Adipocyte (in vitro differentiated cells): ENCODE data around the gene ATG3.

ENCODE experiments used
- DNase-seq: peaks from one replicate; pipeline ENCODE4 v3.0.0-alpha.2; 2015; ENCODE audit warnings: low read depth
- H3K27me3 ChIP-seq: replicated peaks from 2 replicates; pipeline ENCODE4 v1.7.0; 2013; ENCODE audit warnings: mild to moderate bottlenecking, low read length, moderate library complexity; ENCODE audit not compliant: control insufficient read depth, insufficient read depth
- H3K36me3 ChIP-seq: 2 replicates; pipeline ENCODE4 v1.7.0; 2013; ENCODE audit warnings: low read length, mild to moderate bottlenecking, moderate library complexity; ENCODE audit not compliant: control insufficient read depth, insufficient read depth, severe bottlenecking
- H3K4me1 ChIP-seq: 2 replicates; pipeline ENCODE4 v1.7.0; 2013; ENCODE audit warnings: mild to moderate bottlenecking, low read length, moderate library complexity; ENCODE audit not compliant: control insufficient read depth, insufficient read depth
- H3K4me3 ChIP-seq: 2 replicates; pipeline ENCODE4 v1.7.0; 2013; ENCODE audit warnings: mild to moderate bottlenecking, low read length, moderate library complexity
- H3K9ac ChIP-seq: 2 replicates; pipeline ENCODE4 v1.7.0; 2013; ENCODE audit warnings: mild to moderate bottlenecking, low read length, moderate library complexity
- H3K9me3 ChIP-seq: 2 replicates; pipeline ENCODE4 v1.7.0; 2013; ENCODE audit warnings: mild to moderate bottlenecking, low read length, moderate library complexity; ENCODE audit not compliant: control insufficient read depth

The ATG3 gene

DNA sequence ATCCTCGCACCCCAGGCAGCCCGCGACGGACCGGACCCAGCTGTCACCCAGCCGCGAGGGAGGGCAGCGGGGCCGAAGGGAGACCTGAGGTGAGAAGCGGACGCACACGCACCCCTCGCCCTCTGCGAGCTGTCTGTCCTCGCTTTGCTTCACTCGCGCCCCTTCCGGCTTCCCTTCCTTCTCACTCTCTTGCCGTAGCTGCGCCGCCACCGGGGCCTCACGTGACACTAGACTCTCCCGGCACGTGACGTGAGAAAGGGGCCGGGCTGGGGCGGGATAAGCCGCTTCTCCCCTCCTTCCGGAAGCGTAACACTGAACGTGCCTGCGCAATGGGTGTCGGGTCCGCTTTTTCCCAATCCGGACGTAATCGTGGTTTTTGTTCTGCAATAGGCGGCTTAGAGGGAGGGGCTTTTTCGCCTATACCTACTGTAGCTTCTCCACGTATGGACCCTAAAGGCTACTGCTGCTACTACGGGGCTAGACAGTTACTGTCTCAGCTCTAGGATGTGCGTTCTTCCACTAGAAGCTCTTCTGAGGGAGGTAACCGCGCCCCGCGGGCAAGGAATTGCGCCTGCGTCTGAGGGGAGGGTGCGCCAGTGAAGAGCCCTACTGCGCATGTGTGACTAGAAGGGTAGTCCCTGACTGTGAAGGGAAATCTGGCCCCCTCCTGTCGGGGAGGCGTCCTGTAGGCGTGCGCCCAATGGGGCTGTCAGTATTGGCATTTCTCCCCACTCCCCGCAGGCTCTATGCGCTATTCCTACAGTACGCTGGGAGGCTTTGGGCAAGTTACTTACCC is at the start of gene ATG3, which contains the start of gene SLC35A5:
TSS of gene ATG3 (minus strand) at position 229 of the 796 bp plus-strand sequence. CDS start 434 bp downstream, outside the sequence.
TSS of gene SLC35A5 (plus strand) at position 312 of the 796 bp plus-strand sequence. CDS start 1,359 bp downstream, outside the sequence.
- Histone ChIP-seq H3K36me3 (peaks cover 11% of the 10 kb centered on the region), H3K27me3 (no peaks in the 10 kb centered on the region), H3K4me3 (peak within 1 kb of the TSS; percentile 96), H3K9ac (peak within 1 kb of the TSS; percentile 95), H3K9me3 (no peaks in the 10 kb centered on the region), H3K4me1 (peaks cover 24% of the 10 kb centered on the region)
- peak; percentile 99 for DNase-seq

DNA sequence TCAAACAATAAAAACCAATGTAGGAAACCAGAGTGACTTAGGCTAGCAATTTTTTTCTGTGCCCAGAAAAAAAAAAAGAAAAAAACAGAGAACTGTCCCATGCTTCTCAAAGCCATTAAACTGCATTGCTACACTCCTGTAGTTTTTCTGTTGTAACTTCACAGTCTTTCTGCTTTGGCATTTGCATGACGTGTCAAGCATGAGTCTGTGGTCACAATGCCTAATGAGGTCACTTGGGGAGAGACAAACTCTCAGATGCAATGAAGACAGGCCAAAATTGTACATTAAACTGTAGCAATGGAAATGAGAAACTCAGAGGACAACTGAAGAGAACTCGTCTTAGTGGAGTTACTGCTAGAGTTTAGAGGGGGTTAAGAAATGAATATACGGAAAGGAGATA is 48.4 kb upstream of the ATG3 start:
- Histone ChIP-seq H3K27me3 (no peaks in the 10 kb centered on the region), H3K9me3 (no peaks in the 10 kb centered on the region), H3K4me3 (no peak overlapping the region), H3K4me1 (peaks cover 51% of the 10 kb centered on the region), H3K36me3 (peaks cover 97% of the 10 kb centered on the region), H3K9ac (peak overlapping the region; percentile 38)
- no peak for DNase-seq

DNA sequence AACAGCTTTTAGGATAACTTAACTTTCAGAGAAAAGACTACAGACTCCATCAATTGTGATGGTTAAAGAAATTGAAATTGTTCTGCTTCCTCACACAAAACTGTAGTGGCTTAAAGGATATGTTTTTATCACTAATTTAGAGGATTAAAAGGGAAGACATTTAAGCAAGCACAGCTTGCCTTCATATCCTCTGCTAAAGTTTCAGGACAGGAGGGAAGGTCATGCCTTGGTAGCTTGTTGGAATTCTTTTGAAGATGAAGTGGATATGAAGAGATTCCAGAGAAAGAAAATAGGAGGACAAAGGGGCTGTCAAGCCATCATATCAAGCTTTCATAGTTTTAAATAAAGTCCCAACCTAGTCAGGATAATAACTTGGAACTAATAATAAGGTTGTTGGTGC is 46.1 kb upstream of the ATG3 start:
- H3K9me3 ChIP-seq, result no peaks in the 10 kb centered on the region
- H3K27me3 ChIP-seq, result no peaks in the 10 kb centered on the region
- no peak for DNase-seq
- H3K4me1 ChIP-seq, result peaks cover 66% of the 10 kb centered on the region
- peak overlapping the region; percentile 4 for H3K9ac ChIP-seq
- H3K4me3 ChIP-seq, result no peak overlapping the region
- H3K36me3 ChIP-seq, result peaks cover 94% of the 10 kb centered on the region

DNA sequence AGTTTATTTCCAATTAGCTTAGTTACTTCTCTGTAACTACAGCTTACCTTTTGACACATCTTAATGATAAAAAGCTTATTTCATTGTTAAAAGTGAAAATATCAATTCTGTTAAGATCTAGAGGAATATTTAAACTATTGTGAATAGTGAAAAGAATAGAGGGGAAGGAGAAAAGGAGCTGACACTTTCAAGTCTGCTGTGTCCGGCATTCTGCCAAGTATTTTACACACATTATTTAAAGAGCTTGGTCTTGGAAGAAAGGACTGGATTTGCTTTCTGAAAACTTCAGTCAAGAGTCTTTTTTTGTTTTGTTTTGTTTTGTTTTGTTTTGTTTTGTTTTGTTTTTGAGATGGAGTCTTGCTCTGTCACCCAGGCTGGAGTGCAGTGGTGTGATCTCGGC is 44.3 kb upstream of the ATG3 start:
- H3K4me3 ChIP-seq, result no peak overlapping the region
- DNase-seq, result no peak
- H3K4me1 ChIP-seq, result peaks cover 64% of the 10 kb centered on the region
- peaks cover 94% of the 10 kb centered on the region for H3K36me3 ChIP-seq
- H3K27me3 ChIP-seq, result no peaks in the 10 kb centered on the region
- no peak overlapping the region for H3K9ac ChIP-seq
- H3K9me3 ChIP-seq, result no peaks in the 10 kb centered on the region

DNA sequence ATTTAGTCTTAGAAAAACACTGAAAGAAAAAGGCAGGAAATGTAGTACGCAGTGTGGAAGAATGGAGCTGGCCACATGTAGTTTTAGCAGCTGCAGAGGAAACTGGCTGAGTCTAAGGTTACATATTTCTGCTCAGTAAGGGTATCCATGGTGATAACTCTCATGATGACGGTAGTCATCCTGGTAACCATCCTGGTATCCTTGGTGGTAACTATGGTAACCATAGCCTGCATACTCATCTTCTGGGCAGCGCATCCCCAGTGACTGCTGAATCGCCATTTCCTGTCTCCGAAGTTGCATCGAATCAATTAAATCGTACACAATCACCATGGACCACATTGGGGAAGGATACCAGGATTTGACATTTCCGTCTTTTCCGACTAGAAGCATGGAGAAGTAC is 43.5 kb upstream of the ATG3 start:
- Histone ChIP-seq H3K36me3 (peaks cover 97% of the 10 kb centered on the region), H3K4me1 (peaks cover 58% of the 10 kb centered on the region), H3K9me3 (no peaks in the 10 kb centered on the region), H3K27me3 (no peaks in the 10 kb centered on the region), H3K9ac (peak overlapping the region; percentile 48), H3K4me3 (peak overlapping the region; percentile 16)
- DNase-seq, result peak; percentile 37

DNA sequence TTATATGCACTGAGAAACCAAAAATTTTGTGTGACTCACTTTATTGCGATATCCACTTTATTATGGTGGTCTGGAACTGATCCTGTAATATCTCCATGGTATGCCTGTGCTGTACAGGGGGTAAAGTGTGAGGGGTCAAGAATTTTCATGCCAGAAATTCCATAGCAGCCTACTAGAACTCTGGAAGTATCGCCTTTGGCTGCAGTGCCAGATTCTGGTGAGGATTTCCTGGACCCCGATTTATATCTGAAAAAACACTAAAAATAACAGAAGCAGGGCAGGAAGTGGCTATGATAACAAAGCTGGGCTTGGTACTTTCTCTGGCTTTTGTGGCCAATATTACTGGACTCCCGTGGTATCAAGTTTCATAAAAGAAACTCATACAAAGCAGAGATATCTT is 42.8 kb upstream of the ATG3 start:
- peak; percentile 81 for DNase-seq
- H3K27me3 ChIP-seq, result no peaks in the 10 kb centered on the region
- H3K4me3 ChIP-seq, result peak overlapping the region; percentile 16
- no peaks in the 10 kb centered on the region for H3K9me3 ChIP-seq
- H3K9ac ChIP-seq, result peak overlapping the region; percentile 48
- H3K4me1 ChIP-seq, result peaks cover 51% of the 10 kb centered on the region
- peaks cover 97% of the 10 kb centered on the region for H3K36me3 ChIP-seq

DNA sequence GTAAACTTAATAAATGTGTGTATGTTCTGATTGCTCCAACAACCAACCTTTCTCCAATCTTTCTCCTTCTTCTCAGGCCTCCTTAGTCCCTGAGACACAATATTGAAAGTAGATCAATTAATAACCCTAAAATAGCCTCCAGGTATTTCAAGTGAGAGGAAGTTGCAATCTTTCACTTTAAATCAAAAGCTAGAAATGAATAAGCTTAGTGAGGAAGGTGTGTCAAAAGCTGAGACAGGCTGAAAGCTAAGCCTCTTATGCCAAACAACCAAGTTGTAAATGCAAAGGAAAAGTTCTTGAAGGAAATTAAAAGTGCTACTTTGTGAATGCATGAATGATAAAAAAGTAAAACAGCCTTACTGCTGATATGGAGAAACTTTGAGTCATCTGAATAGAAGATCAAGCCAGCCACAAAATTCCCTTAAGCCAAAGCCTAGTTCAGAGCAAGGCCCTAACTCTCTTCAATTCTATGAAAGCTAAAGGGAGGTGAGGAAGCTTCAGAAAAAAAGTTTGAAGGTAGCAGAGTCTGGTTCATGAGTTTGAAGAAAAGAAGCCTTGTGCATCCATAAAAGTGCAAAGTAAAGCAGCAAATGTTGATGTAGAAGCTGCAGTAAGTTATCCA is 40.6 kb upstream of the ATG3 start:
- peaks cover 32% of the 10 kb centered on the region for H3K4me1 ChIP-seq
- no peak for DNase-seq
- no peaks in the 10 kb centered on the region for H3K27me3 ChIP-seq
- H3K9ac ChIP-seq, result peak overlapping the region; percentile 11
- no peaks in the 10 kb centered on the region for H3K9me3 ChIP-seq
- H3K4me3 ChIP-seq, result no peak overlapping the region
- peaks cover 97% of the 10 kb centered on the region for H3K36me3 ChIP-seq

DNA sequence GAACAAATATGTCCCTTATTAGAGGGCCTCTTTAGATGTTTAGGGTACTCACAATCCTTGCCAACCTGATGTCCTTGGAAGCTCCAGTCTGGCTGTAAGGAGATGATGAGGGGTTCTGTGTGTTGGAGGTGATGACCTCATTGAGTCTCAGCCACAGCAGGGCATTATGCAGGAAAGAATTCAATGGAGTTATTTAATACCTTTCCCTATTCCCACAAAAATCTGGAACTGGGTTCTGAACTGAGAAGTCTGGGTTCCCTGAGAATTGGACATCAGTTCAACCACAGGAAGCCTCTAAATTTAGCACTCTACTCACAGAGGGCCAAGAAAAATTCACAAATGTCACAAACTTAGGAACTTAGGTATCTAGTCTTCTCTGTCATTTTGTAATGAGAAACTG is 37.0 kb upstream of the ATG3 start:
- Histone ChIP-seq H3K9me3 (no peaks in the 10 kb centered on the region), H3K4me3 (no peak overlapping the region), H3K36me3 (peaks cover 68% of the 10 kb centered on the region), H3K4me1 (peaks cover 14% of the 10 kb centered on the region), H3K27me3 (no peaks in the 10 kb centered on the region), H3K9ac (no peak overlapping the region)
- DNase-seq, result no peak

DNA sequence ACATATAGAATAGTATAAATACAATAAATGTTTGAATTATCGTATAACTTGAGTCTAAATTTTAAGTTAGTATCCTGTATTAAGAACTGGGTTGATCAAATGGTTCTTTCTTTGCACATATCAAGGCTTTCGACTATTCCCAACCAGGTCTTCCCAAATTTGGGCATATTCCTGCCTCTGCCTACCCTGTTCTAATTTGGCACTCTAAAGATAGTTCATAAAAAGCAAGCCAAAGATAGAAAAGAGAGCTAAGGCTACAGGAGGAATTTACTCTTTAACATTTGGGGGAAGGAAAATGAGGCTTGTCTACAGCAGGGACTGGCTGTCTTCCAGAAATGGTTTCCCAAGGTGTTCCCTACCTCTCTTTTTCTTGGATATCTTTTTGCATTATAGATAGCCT is 36.2 kb upstream of the ATG3 start:
- H3K4me3 ChIP-seq, result no peak overlapping the region
- H3K4me1 ChIP-seq, result peaks cover 12% of the 10 kb centered on the region
- no peaks in the 10 kb centered on the region for H3K9me3 ChIP-seq
- no peak for DNase-seq
- H3K36me3 ChIP-seq, result peaks cover 63% of the 10 kb centered on the region
- H3K9ac ChIP-seq, result no peak overlapping the region
- no peaks in the 10 kb centered on the region for H3K27me3 ChIP-seq

DNA sequence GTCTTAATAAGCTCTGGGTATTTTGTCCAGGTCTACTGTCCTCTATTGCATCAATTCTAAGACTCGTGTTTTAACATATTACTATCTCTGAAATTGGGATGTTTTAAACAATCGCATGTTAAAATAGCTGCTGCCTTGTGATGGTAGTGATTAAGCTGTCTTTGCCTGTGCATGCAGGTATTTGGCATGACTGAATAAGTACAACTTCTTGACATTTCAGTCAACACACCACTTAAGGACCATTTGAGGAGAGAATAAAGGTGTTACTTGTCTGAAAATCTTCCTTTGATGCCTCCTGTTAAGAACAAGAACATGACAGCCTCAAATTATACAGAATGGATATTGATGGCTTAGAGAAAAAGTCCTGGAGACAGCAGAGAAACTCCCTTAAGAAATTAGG is 33.1 kb upstream of the ATG3 start:
- H3K9me3 ChIP-seq, result no peaks in the 10 kb centered on the region
- H3K4me3 ChIP-seq, result no peak overlapping the region
- H3K27me3 ChIP-seq, result no peaks in the 10 kb centered on the region
- peaks cover 32% of the 10 kb centered on the region for H3K36me3 ChIP-seq
- DNase-seq, result no peak
- H3K4me1 ChIP-seq, result no peaks in the 10 kb centered on the region
- no peak overlapping the region for H3K9ac ChIP-seq

DNA sequence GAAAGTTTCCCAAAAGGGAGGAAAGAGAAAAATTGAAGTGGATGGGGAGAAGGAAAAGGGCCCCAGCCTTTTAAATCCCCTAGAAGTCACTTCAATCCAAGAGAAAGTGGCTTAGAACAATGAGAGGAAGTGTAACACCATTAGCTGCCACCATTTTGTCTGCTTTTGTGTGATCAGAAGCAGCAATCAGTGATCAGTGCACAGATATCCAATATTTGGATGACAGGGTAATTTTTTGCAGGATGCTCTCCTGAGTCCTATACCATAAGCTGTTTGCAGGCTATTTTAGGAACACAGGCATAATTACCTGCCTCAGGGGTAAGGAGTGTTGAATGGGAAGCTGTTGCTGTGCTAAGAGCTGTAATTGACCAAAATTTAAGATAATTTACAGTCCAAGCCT is 31.5 kb upstream of the ATG3 start:
- DNase-seq, result no peak
- Histone ChIP-seq H3K27me3 (no peaks in the 10 kb centered on the region), H3K9ac (no peak overlapping the region), H3K4me1 (no peaks in the 10 kb centered on the region), H3K4me3 (no peak overlapping the region), H3K9me3 (no peaks in the 10 kb centered on the region), H3K36me3 (peaks cover 16% of the 10 kb centered on the region)
